H1 (cell line): ENCODE data around the gene HTRA2. TPM values are rescaled to one million over a fixed set of nuclear protein-coding genes. Genes with fewer than 3 reads are reported as not detected.

Experiments
- CTCF ChIA-PET: fragments of 300-600 bp; sonication (Branson Sonifier 250); formaldehyde crosslinking; loops from one replicate; lab custom pipeline; 2021; ENCODE audit not compliant: partially characterized antibody; lab: Charles Lee
- POLR2A ChIA-PET: fragments of 300-600 bp; sonication (Branson Sonifier 250); formaldehyde crosslinking; loops from one replicate; lab custom pipeline; 2021; ENCODE audit warnings: inconsistent platforms; ENCODE audit not compliant: partially characterized antibody; lab: Charles Lee
- DNase-seq, 2 experiments: peaks; one replicate each; pipeline versions ENCODE4 v3.0.0 to v3.0.0-alpha.2; 2010 to 2022; ENCODE audit warnings: low spot score in 2 of 2, low read depth in 1 of 2, mixed read lengths in 1 of 2
- FAIRE-seq: peaks from 2 replicates; lab custom pipeline; 2011; peaks lifted over from hg19 to GRCh38; lab: Jason Lieb, UNC
- H2AFZ ChIP-seq: 2 replicates; pipeline ENCODE4 v1.8.1; 2012; ENCODE audit warnings: low read length, inconsistent platforms
- H2AK5ac ChIP-seq: 2 replicates; pipeline ENCODE4 v1.6.1; 2013; ENCODE audit warnings: low read depth, low read length
- H2BK120ac ChIP-seq: replicated peaks from 2 replicates; pipeline ENCODE3; 2013; ENCODE audit warnings: low read depth, low read length, inconsistent platforms
- H2BK12ac ChIP-seq: 2 replicates; pipeline ENCODE4 v1.6.1; 2013; ENCODE audit warnings: low read depth, low read length
- H2BK15ac ChIP-seq: 2 replicates; pipeline ENCODE4 v1.6.1; 2013; ENCODE audit warnings: low read length
- H2BK20ac ChIP-seq: 2 replicates; pipeline ENCODE4 v1.6.1; 2013; ENCODE audit warnings: low read length
- H2BK5ac ChIP-seq: 2 replicates; pipeline ENCODE4 v1.6.1; 2013; ENCODE audit warnings: low read depth, low read length
- H3K14ac ChIP-seq: 2 replicates; pipeline ENCODE4 v1.6.1; 2013; ENCODE audit warnings: inconsistent platforms; ENCODE audit not compliant: insufficient read length
- H3K18ac ChIP-seq: 2 replicates; pipeline ENCODE4 v1.6.1; 2013; ENCODE audit warnings: low read length; ENCODE audit errors: extremely low read depth
- H3K23ac ChIP-seq: 2 replicates; pipeline ENCODE4 v1.6.1; 2013; ENCODE audit warnings: inconsistent platforms; ENCODE audit not compliant: insufficient read length
- H3K23me2 ChIP-seq: 2 replicates; pipeline ENCODE4 v1.6.1; 2013; ENCODE audit warnings: low read depth, low read length
- H3K27ac ChIP-seq: 2 replicates; pipeline ENCODE4 v1.6.1; 2011; ENCODE audit warnings: low read depth, low read length, inconsistent platforms
- H3K27me3 ChIP-seq, 4 experiments: replicated peaks in 1 of 4; 1 replicate in 1 of 4; 2 replicates in 3 of 4; pipeline versions ENCODE4 v1.6.1 to v1.8.1; 2011 to 2013; ENCODE audit warnings: low read length in 3 of 4, mild to moderate bottlenecking in 3 of 4, inconsistent platforms in 2 of 4, mixed read lengths in 2 of 4, moderate library complexity in 1 of 4; ENCODE audit not compliant: control insufficient read depth in 3 of 4, insufficient read depth in 3 of 4; ENCODE audit errors: extremely low read depth in 1 of 4
- H3K36me3 ChIP-seq, 4 experiments: 2 replicates each; pipeline versions ENCODE4 v1.6.1 to v1.8.1; 2011 to 2013; ENCODE audit warnings: mild to moderate bottlenecking in 4 of 4, low read length in 3 of 4, moderate library complexity in 2 of 4, control low read depth in 1 of 4, inconsistent platforms in 1 of 4; ENCODE audit not compliant: insufficient read depth in 4 of 4, control insufficient read depth in 2 of 4
- H3K4ac ChIP-seq: replicated peaks from 2 replicates; pipeline ENCODE3; 2013; ENCODE audit warnings: low read length, low read depth, mixed read lengths, inconsistent platforms; ENCODE audit not compliant: insufficient read length
- H3K4me1 ChIP-seq, 4 experiments: replicated peaks in 1 of 4; 1 replicate in 1 of 4; 2 replicates in 3 of 4; pipeline versions ENCODE4 v1.6.1 to v1.8.1; 2011 to 2013; ENCODE audit warnings: low read length in 3 of 4, inconsistent platforms in 2 of 4, mixed read lengths in 1 of 4; ENCODE audit not compliant: insufficient read depth in 4 of 4, control insufficient read depth in 3 of 4
- H3K4me2 ChIP-seq, 2 experiments: 2 replicates each; pipeline versions ENCODE4 v1.6.1 to v1.8.1; 2011 to 2013; ENCODE audit warnings: low read depth in 2 of 2, low read length in 2 of 2, control low read depth in 1 of 2, inconsistent platforms in 1 of 2, mild to moderate bottlenecking in 1 of 2; ENCODE audit not compliant: insufficient read depth in 1 of 2
- H3K4me3 ChIP-seq, 4 experiments: fragments of 200-600, 300-600 bp in 1 of 4; sonication (generic), shearing (Covaris generic), sonication (Bioruptor Twin) in 1 of 4; 2 replicates each; pipeline versions ENCODE4 v1.5.1 to v1.8.1; 2011 to 2016; ENCODE audit warnings: low read length in 4 of 4, low read depth in 3 of 4, control low read depth in 2 of 4, inconsistent platforms in 2 of 4, mild to moderate bottlenecking in 2 of 4, mixed read lengths in 1 of 4, moderate library complexity in 1 of 4; ENCODE audit not compliant: insufficient read depth in 2 of 4; ENCODE audit errors: extremely low read depth in 1 of 4
- H3K56ac ChIP-seq: replicated peaks from 2 replicates; pipeline ENCODE3; 2013; ENCODE audit warnings: low read depth, mild to moderate bottlenecking, mixed read lengths, low read length, inconsistent platforms; ENCODE audit not compliant: insufficient read length
- H3K79me1 ChIP-seq: 2 replicates; pipeline ENCODE4 v1.6.1; 2013; ENCODE audit warnings: low read depth, low read length, control low read depth
- H3K79me2 ChIP-seq, 2 experiments: 2 replicates each; pipeline versions ENCODE4 v1.6.1 to v1.8.1; 2012 to 2013; ENCODE audit warnings: low read length in 2 of 2, mild to moderate bottlenecking in 2 of 2, inconsistent platforms in 1 of 2; ENCODE audit not compliant: insufficient read depth in 2 of 2, control insufficient read depth in 1 of 2
- H3K9ac ChIP-seq, 4 experiments: replicated peaks in 1 of 4; 1 replicate in 1 of 4; 2 replicates in 3 of 4; pipeline versions ENCODE4 v1.6.1 to v1.8.1; 2011 to 2013; ENCODE audit warnings: low read depth in 3 of 4, low read length in 3 of 4, control low read depth in 2 of 4, mild to moderate bottlenecking in 2 of 4, moderate library complexity in 2 of 4, inconsistent platforms in 1 of 4; ENCODE audit errors: extremely low read depth in 1 of 4
- H3K9me3 ChIP-seq, 2 experiments: 2 replicates each; pipeline versions ENCODE4 v1.6.1 to v1.8.1; 2012 to 2013; ENCODE audit warnings: mild to moderate bottlenecking in 2 of 2, moderate library complexity in 2 of 2, control low read depth in 1 of 2, inconsistent platforms in 1 of 2, low read depth in 1 of 2, low read length in 1 of 2, mixed read lengths in 1 of 2; ENCODE audit not compliant: insufficient read depth in 2 of 2
- H4K20me1 ChIP-seq, 2 experiments: replicated peaks in 1 of 2; 2 replicates each; pipeline versions ENCODE3 to v1.8.1; 2011 to 2013; ENCODE audit warnings: inconsistent platforms in 2 of 2, low read length in 2 of 2, mild to moderate bottlenecking in 1 of 2; ENCODE audit not compliant: insufficient read depth in 2 of 2, control insufficient read depth in 1 of 2
- H4K5ac ChIP-seq: 2 replicates; pipeline ENCODE4 v1.6.1; 2013; ENCODE audit warnings: low read length, low read depth, mixed read lengths, inconsistent platforms; ENCODE audit not compliant: insufficient read length
- H4K8ac ChIP-seq: 2 replicates; pipeline ENCODE4 v1.8.0; 2013; ENCODE audit warnings: mild to moderate bottlenecking, moderate library complexity, low read length, inconsistent platforms; ENCODE audit not compliant: insufficient read depth; ENCODE audit errors: extremely low read depth
- H4K91ac ChIP-seq: replicated peaks from 2 replicates; pipeline ENCODE3; 2013; ENCODE audit warnings: low read length, mixed read lengths, inconsistent platforms; ENCODE audit not compliant: insufficient read length
- JUN ChIP-seq: IDR thresholded peaks from 2 replicates; pipeline ENCODE4 v1.6.1; 2011; ENCODE audit warnings: low read depth, mild to moderate bottlenecking, improper control_type of control experiment, low read length
- PHF8 ChIP-seq: fragments of 200-600 bp; sonication (generic); conservative IDR thresholded peaks from 2 replicates; pipeline ENCODE4 v1.7.1; 2012; ENCODE audit warnings: low read depth, mild to moderate bottlenecking, inconsistent platforms, low read length, moderate library complexity
- WGBS, 2 experiments: shearing (Covaris generic) in 1 of 2; methylation state at CpG; one replicate each; pipeline versions ENCODE4 v1.1.6 to v1.1.7; 2013 to 2015; ENCODE audit warnings: low lambda C conversion rate in 2 of 2, mixed read lengths in 2 of 2, inconsistent platforms in 1 of 2, low coverage in 1 of 2, missing lambda C conversion rate in 1 of 2; ENCODE audit not compliant: insufficient replicate concordance in 2 of 2, insufficient coverage in 1 of 2, insufficient read length in 1 of 2; ENCODE audit errors: extremely low coverage in 1 of 2, missing lambda C conversion rate in 1 of 2; 5-methylcytosine and 5-hydroxymethylcytosine counted together
- polyA plus RNA-seq, 7 experiments: library from polyadenylated mRNA; depleted of rRNA in 3 of 7; stranded (reverse) in 5 of 7; unstranded in 2 of 7; fragments of >200 nt in 5 of 7; fragments of 200-250 nt in 2 of 7; gene quantifications; 1 replicate in 5 of 7; 2 replicates in 1 of 7; 4 replicates in 1 of 7; pipeline versions ENCODE4 v1.2.1 to v1.2.3, GENCODE V29; 2011 to 2013; ENCODE audit warnings: missing spikeins in 2 of 7, mixed read lengths in 2 of 7
- total RNA-seq: library from RNA; stranded (reverse); fragmentation: NEBNext Ultra II Directional; extraction: Animal tissue kit (Norgen Biotek cat#: 25700); gene quantifications from 2 replicates; pipeline ENCODE4 v1.2.1, GENCODE V29; 2021

The HTRA2 gene
- total and polyA plus RNA-seq, 2 of the 8 experiments (the other 6 are each of a cell fraction or from before 2014, with no cell fraction given) = 21.6 to 37.6 TPM

DNA sequence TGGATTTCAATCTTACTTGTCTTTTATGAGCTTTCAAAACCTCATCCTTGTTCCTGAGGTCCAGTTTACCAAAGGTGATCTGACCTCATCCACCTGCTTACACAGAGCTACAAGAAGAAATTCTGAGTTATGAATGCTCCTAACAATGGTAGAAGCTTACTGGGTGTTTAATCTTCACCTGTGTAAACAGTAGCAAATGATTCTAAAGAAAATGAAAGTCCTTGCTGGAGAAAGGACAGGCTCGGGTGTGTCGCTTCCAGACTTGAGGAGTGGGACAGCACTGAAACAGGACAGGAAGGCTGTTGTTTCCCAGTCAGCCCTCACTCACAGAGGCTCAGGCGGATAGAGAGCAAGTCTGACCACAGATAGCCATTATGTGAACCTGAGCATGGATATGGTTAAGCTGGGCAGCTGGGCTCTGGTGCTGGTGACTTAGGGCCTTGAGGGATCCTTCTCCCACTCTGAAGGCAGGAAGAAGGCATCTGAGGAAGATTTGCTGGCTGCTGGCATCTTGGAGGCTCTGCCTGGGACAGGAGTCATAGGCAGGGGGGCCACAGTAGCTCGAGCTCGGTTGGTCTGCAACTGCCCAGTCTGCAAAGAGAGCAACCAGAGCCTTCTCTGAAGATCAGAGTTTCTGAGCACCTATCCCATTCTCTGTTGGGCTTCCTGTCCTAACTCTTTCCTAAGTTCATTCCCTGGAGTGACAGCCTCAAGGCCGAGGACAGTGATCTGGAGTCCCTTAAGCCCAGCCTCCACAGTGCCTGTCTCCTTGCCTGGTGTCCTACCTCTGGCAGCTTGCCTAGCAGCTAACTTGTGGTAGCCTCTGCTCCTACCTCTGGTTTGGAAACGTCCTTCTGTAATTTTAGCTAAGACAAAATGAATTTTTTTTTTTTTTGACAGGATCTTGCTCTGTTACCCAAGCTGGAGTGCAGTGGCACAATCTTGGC lies 28.8 kb downstream of the HTRA2 start:
- H2BK12ac ChIP-seq = no peak overlapping the region
- DNase-seq (no peak), FAIRE-seq (no peak)
- H2BK120ac ChIP-seq = no peak overlapping the region
- peaks cover 11% of the 10 kb centered on the region for H3K23me2 ChIP-seq
- no peak overlapping the region for H3K27ac ChIP-seq
- no peaks in the 10 kb centered on the region for H3K79me2 ChIP-seq
- no peak overlapping the region for H2BK5ac ChIP-seq
- H2AFZ ChIP-seq = no peak overlapping the region
- no peak overlapping the region for H3K4me2 ChIP-seq
- no peak overlapping the region for H4K91ac ChIP-seq
- ChIA-PET POLR2A (interaction anchor here (0.6 to 2.2 kb wide), 8 partner anchors 8 to 141 kb away, joined by 3 to 10 read pairs (median 3); partner anchors contain the start of genes AUP1, HTRA2 and WBP1), CTCF (interaction anchor here (0.9 to 7.5 kb wide), 9 partner anchors 13 to 84 kb away, joined by 3 to 56 read pairs (median 7); no protein-coding TSS in a partner anchor)
- no peak overlapping the region for H3K4ac ChIP-seq
- H3K4me3 ChIP-seq = no peak overlapping the region
- H3K9ac ChIP-seq = no peak overlapping the region
- peaks cover 0 to 28% (median 22%) of the 10 kb centered on the region in 4 experiments; a peak in 6 of 7 replicates for H3K27me3 ChIP-seq
- no peak overlapping the region for H3K14ac ChIP-seq
- no peak overlapping the region for H4K5ac ChIP-seq
- peaks cover 0 to 4% of the 10 kb centered on the region in 2 experiments for H4K20me1 ChIP-seq
- no peak overlapping the region for H3K56ac ChIP-seq
- no peaks in the 10 kb centered on the region for H3K9me3 ChIP-seq
- no peak overlapping the region for H3K23ac ChIP-seq
- H3K36me3 ChIP-seq = no peaks in the 10 kb centered on the region; a peak in 1 of 8 replicates
- TF ChIP-seq JUN (no peak), PHF8 (no peak)
- 0 out of 2 replicates have a peak overlapping the region, but pooled peaks have one; percentile 40 for H2BK15ac ChIP-seq
- H2BK20ac ChIP-seq = no peak overlapping the region
- no peaks in the 10 kb centered on the region for H3K79me1 ChIP-seq
- no peak overlapping the region for H3K18ac ChIP-seq
- no peak overlapping the region for H4K8ac ChIP-seq
- H2AK5ac ChIP-seq = 0 out of 2 replicates have a peak overlapping the region, but pooled peaks have one; percentile 75
- WGBS, 2 experiments = 86% methylated on average over 7 of the region's 7 CpGs; no CpG with 5 or more reads in 1 of the 2 experiments
- H3K4me1 ChIP-seq = peaks cover 0 to 7% (median 5%) of the 10 kb centered on the region in 4 experiments; a peak in 6 of 7 replicates
